ENCODE measurements around the gene MN1.

GRCh38 chr22:27815826-27816530 lies 14.4 kb upstream of the MN1 start:
- TF ChIP-seq CTCF (IDR thresholded peaks at IDR 0.05) (no peak), POLR2A (IDR thresholded peaks at IDR 0.05) (no peak)
